ENCODE data around the gene PPP2R2D. TPM values are rescaled to one million over a fixed set of nuclear protein-coding genes. Genes with fewer than 3 reads are reported as not detected.

The PPP2R2D gene
- total RNA-seq, 1 donor from 2014 or later, result 32.7 TPM

- H3K4me1 Mint-ChIP-seq, result peaks cover 32% of the 10 kb centered on the region
- POLR2A ChIA-PET, result interaction anchor here (0.5 to 1.6 kb wide), 6 partner anchors 14 to 1620 kb away, joined by 3 to 9 read pairs (median 4); partner anchors contain the start of genes BNIP3 and LRRC27
- intact Hi-C loops (cut with micrococcal nuclease), result loop anchor here (1.0 to 2.0 kb wide), 4 partner anchors 81 to 1789 kb away; partner anchors contain the start of gene BNIP3
Observed at GRCh38 chr10:131899695-131900349, 986 bp upstream of the PPP2R2D start.

DNA sequence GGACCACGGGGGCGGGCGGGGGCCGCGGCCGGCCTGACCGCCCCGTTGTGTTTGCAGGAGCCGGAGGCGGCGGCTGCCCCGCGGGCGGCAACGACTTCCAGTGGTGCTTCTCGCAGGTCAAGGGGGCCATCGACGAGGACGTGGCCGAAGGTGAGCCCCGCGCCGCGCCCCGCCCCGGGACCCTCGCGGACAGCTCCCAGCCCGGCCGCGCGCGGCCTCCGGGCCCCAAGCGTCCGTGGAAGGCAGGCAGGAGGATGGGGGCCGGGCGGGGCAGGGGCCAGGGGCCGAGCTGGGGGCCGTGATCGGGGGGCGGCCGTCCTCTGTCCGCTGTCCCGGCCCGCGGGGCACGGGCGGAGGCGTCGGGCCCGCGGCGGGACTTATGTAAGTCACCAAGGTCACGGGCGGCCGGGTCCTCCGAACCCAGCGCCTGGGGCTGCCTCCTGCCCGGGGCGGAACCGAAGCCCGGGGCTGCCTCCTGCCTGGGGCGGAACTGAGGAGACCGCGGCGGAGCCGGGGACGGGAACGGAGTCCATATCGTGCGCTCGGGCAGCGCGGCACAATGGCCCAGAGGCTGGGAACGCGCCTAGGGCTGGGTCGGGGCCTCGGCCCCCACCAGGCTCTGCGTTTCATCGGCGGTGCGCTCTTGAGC is 497 bp downstream of the PPP2R2D start:
- peak; percentile 61 for DNase-seq
- peaks cover 14% of the 10 kb centered on the region for H3K36me3 Mint-ChIP-seq (ENCODE audit: low read depth)
- POLR2A ChIA-PET, result interaction anchor here (0.6 to 1.6 kb wide), 3 partner anchors 11 to 1600 kb away, joined by 3 to 9 read pairs (median 4); partner anchors contain the start of gene BNIP3
- H3K9me3 Mint-ChIP-seq, result no peaks in the 10 kb centered on the region
- peak overlapping the region; percentile 80 for H3K27ac Mint-ChIP-seq
- intact Hi-C loops (cut with micrococcal nuclease), result loop anchor here (2.0 kb wide), 2 partner anchors 407 to 429 kb away; no protein-coding TSS in a partner anchor
- TF ChIP-seq, protein P1, sequence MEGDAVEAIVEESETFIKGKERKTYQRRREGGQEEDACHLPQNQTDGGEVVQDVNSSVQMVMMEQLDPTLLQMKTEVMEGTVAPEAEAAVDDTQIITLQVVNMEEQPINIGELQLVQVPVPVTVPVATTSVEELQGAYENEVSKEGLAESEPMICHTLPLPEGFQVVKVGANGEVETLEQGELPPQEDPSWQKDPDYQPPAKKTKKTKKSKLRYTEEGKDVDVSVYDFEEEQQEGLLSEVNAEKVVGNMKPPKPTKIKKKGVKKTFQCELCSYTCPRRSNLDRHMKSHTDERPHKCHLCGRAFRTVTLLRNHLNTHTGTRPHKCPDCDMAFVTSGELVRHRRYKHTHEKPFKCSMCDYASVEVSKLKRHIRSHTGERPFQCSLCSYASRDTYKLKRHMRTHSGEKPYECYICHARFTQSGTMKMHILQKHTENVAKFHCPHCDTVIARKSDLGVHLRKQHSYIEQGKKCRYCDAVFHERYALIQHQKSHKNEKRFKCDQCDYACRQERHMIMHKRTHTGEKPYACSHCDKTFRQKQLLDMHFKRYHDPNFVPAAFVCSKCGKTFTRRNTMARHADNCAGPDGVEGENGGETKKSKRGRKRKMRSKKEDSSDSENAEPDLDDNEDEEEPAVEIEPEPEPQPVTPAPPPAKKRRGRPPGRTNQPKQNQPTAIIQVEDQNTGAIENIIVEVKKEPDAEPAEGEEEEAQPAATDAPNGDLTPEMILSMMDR (IDR thresholded peaks at IDR 0.05), result no peak
- peak; percentile 32 for ATAC-seq (ENCODE audit: low read depth)
- peaks cover 47% of the 10 kb centered on the region for H3K4me1 Mint-ChIP-seq
- peak overlapping the region; percentile 84 for H3K4me3 Mint-ChIP-seq
- CTCF ChIA-PET, result interaction anchor here (2.1 kb wide), 1 partner anchor 16 kb away, joined by 8 read pairs; no protein-coding TSS in a partner anchor
- H3K27me3 Mint-ChIP-seq, result peaks cover 6% of the 10 kb centered on the region

More at GRCh38 chr10:131899695-131900349, 986 bp upstream of the PPP2R2D start:
- Mint-ChIP-seq H3K4me3 (peak overlapping the region; percentile 89), H3K9me3 (no peaks in the 10 kb centered on the region), H3K27me3 (peaks cover 8% of the 10 kb centered on the region), H3K36me3 (ENCODE audit: low read depth) (peaks cover 2% of the 10 kb centered on the region), H3K27ac (peak overlapping the region; percentile 82)
- TF ChIP-seq, protein P1 (IDR thresholded peaks at IDR 0.05), result no peak
- CTCF ChIA-PET, result interaction anchor here (2.1 kb wide), 1 partner anchor 14 kb away, joined by 8 read pairs; no protein-coding TSS in a partner anchor
- DNase-seq, result no peak
- no peak for ATAC-seq (ENCODE audit: low read depth)

DNA sequence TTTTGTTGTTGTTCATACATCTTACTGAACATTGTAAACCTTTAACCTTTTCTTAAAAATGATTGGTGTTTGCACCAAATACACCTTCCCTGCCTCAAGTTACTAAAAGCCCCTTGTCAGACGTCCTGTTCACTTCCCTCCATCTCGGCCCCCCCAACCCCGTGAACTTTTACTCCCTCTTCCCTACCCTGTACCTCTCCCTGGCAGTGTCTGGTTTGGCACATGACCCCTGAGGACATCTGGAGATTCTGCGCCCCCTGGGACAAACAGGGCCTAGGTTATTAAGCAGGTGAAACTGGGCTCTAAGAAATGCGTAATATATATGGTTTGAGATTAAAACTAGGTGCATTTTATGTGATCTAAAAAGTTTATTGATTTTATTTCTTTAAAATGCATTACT is 1.4 kb downstream of the PPP2R2D start:
- ChIA-PET POLR2A (interaction anchor here (1.0 kb wide), 1 partner anchor 10 kb away, joined by 3 read pairs; no protein-coding TSS in a partner anchor), CTCF (no interaction called here)
- Mint-ChIP-seq H3K9me3 (no peaks in the 10 kb centered on the region), H3K27ac (peak overlapping the region; percentile 80), H3K27me3 (peaks cover 6% of the 10 kb centered on the region), H3K4me1 (peaks cover 48% of the 10 kb centered on the region), H3K4me3 (peak overlapping the region; percentile 84), H3K36me3 (ENCODE audit: low read depth) (peaks cover 16% of the 10 kb centered on the region)
- intact Hi-C loops (cut with micrococcal nuclease), result no loop called here
- TF ChIP-seq, protein P1 (IDR thresholded peaks at IDR 0.05), result no peak
- ATAC-seq (ENCODE audit: low read depth) (no peak), DNase-seq (no peak)

- no peaks in the 10 kb centered on the region for H3K9me3 Mint-ChIP-seq
- CTCF ChIA-PET, result no interaction called here
- DNase-seq (no peak), ATAC-seq (ENCODE audit: low read depth) (no peak)
- POLR2A ChIA-PET, result interaction anchor here (0.7 kb wide), 1 partner anchor 1402 kb away, joined by 4 read pairs; no protein-coding TSS in a partner anchor
- H3K4me1 Mint-ChIP-seq, result peaks cover 48% of the 10 kb centered on the region
- H3K27me3 Mint-ChIP-seq, result peaks cover 6% of the 10 kb centered on the region
- H3K27ac Mint-ChIP-seq, result no peak overlapping the region
- H3K4me3 Mint-ChIP-seq, result peak overlapping the region; percentile 35
- peaks cover 16% of the 10 kb centered on the region for H3K36me3 Mint-ChIP-seq (ENCODE audit: low read depth)
- intact Hi-C loops (cut with micrococcal nuclease), result no loop called here
- TF ChIP-seq, protein P1 (IDR thresholded peaks at IDR 0.05), result no peak
Observed at GRCh38 chr10:131902691-131903090, 1.9 kb downstream of the PPP2R2D start.

- H3K9me3 Mint-ChIP-seq, result no peaks in the 10 kb centered on the region
- H3K36me3 Mint-ChIP-seq (ENCODE audit: low read depth), result peaks cover 34% of the 10 kb centered on the region
- ChIA-PET POLR2A (no interaction called here), CTCF (no interaction called here)
- intact Hi-C loops (cut with micrococcal nuclease), result no loop called here
- H3K27me3 Mint-ChIP-seq, result no peaks in the 10 kb centered on the region
- H3K4me3 Mint-ChIP-seq, result no peak overlapping the region
- ATAC-seq (ENCODE audit: low read depth) (no peak), DNase-seq (no peak)
- peaks cover 50% of the 10 kb centered on the region for H3K4me1 Mint-ChIP-seq
- TF ChIP-seq, protein P1 (IDR thresholded peaks at IDR 0.05), result no peak
- no peak overlapping the region for H3K27ac Mint-ChIP-seq
Observed at GRCh38 chr10:131905267-131905571, 4.4 kb downstream of the PPP2R2D start.

Data from activated B cell treated with CpG ODN at 0.5 μM for 24 hours (primary cell).